ENCODE results near the gene KCNQ1.

KCNQ1 gene

GRCh38 chr11:2811206-2812091, 366.6 kb downstream of the KCNQ1 start:
- TF ChIP-seq GATA2 (IDR thresholded peaks at IDR 0.05; ENCODE audit: low read depth, low read length), result no peak

GRCh38 chr11:2812371-2812991, 367.7 kb downstream of the KCNQ1 start:
- TF ChIP-seq GATA2 (IDR thresholded peaks at IDR 0.05; ENCODE audit: low read depth, low read length), result no peak
- TF ChIP-seq GATA3 (IDR thresholded peaks at IDR 0.05; ENCODE audit: low read depth, low read length), result no peak

- no peak for TF ChIP-seq GATA3 (IDR thresholded peaks at IDR 0.05; ENCODE audit: low read depth, low read length)
- no peak for TF ChIP-seq GATA2 (IDR thresholded peaks at IDR 0.05; ENCODE audit: low read depth, low read length)
Observed at GRCh38 chr11:2813141-2813908, 368.5 kb downstream of the KCNQ1 start.

- TF ChIP-seq GATA3 (IDR thresholded peaks at IDR 0.05; ENCODE audit: low read depth, low read length), result no peak
- TF ChIP-seq GATA2 (IDR thresholded peaks at IDR 0.05; ENCODE audit: low read depth, low read length), result no peak
Observed at GRCh38 chr11:2813968-2814367, 369.2 kb downstream of the KCNQ1 start.

GRCh38 chr11:2814751-2815150, 369.9 kb downstream of the KCNQ1 start:
- TF ChIP-seq GATA3 (IDR thresholded peaks at IDR 0.05; ENCODE audit: low read depth, low read length), result no peak
- TF ChIP-seq GATA2 (IDR thresholded peaks at IDR 0.05; ENCODE audit: low read depth, low read length), result no peak

- TF ChIP-seq GATA2 (IDR thresholded peaks at IDR 0.05; ENCODE audit: low read depth, low read length) (no peak), GATA3 (IDR thresholded peaks at IDR 0.05; ENCODE audit: low read depth, low read length) (no peak)
Observed at GRCh38 chr11:2815762-2816496, 371.1 kb downstream of the KCNQ1 start.

- no peak for TF ChIP-seq GATA2 (IDR thresholded peaks at IDR 0.05; ENCODE audit: low read depth, low read length)
Observed at GRCh38 chr11:2816523-2816922, 371.7 kb downstream of the KCNQ1 start.

GRCh38 chr11:2816941-2817421, 372.2 kb downstream of the KCNQ1 start:
- TF ChIP-seq GATA2 (IDR thresholded peaks at IDR 0.05; ENCODE audit: low read depth, low read length) (no peak), GATA3 (IDR thresholded peaks at IDR 0.05; ENCODE audit: low read depth, low read length) (no peak)

- no peak for TF ChIP-seq GATA3 (IDR thresholded peaks at IDR 0.05; ENCODE audit: low read depth, low read length)
- TF ChIP-seq GATA2 (IDR thresholded peaks at IDR 0.05; ENCODE audit: low read depth, low read length), result no peak
Observed at GRCh38 chr11:2817431-2817830, 372.6 kb downstream of the KCNQ1 start.

- no peak for TF ChIP-seq GATA3 (IDR thresholded peaks at IDR 0.05; ENCODE audit: low read depth, low read length)
- no peak for TF ChIP-seq GATA2 (IDR thresholded peaks at IDR 0.05; ENCODE audit: low read depth, low read length)
Observed at GRCh38 chr11:2818021-2818420, 373.2 kb downstream of the KCNQ1 start.

- TF ChIP-seq GATA2 (IDR thresholded peaks at IDR 0.05; ENCODE audit: low read depth, low read length) (no peak), GATA3 (IDR thresholded peaks at IDR 0.05; ENCODE audit: low read depth, low read length) (no peak)
Observed at GRCh38 chr11:2818503-2818902, 373.7 kb downstream of the KCNQ1 start.

- no peak for TF ChIP-seq GATA3 (IDR thresholded peaks at IDR 0.05; ENCODE audit: low read depth, low read length)
- TF ChIP-seq GATA2 (IDR thresholded peaks at IDR 0.05; ENCODE audit: low read depth, low read length), result no peak
Observed at GRCh38 chr11:2819316-2819715, 374.5 kb downstream of the KCNQ1 start.

GRCh38 chr11:2820976-2821375, 376.2 kb downstream of the KCNQ1 start:
- no peak for TF ChIP-seq GATA2 (IDR thresholded peaks at IDR 0.05; ENCODE audit: low read depth, low read length)
- no peak for TF ChIP-seq GATA3 (IDR thresholded peaks at IDR 0.05; ENCODE audit: low read depth, low read length)

- TF ChIP-seq GATA2 (IDR thresholded peaks at IDR 0.05; ENCODE audit: low read depth, low read length) (no peak), GATA3 (IDR thresholded peaks at IDR 0.05; ENCODE audit: low read depth, low read length) (no peak)
Observed at GRCh38 chr11:2821891-2822290, 377.1 kb downstream of the KCNQ1 start.
